Ectodermal cell (in vitro differentiated cells): ENCODE data around the gene SPHKAP.

Experiments used
- H3K27ac ChIP-seq: 2 replicates; pipeline ENCODE4 v1.7.0; 2013; ENCODE audit warnings: mild to moderate bottlenecking, low read depth, low read length; ENCODE audit not compliant: insufficient read depth, poor library complexity, severe bottlenecking
- H3K27me3 ChIP-seq: 2 replicates; pipeline ENCODE4 v1.7.0; 2013; ENCODE audit warnings: mild to moderate bottlenecking, low read length; ENCODE audit not compliant: insufficient read depth, control insufficient read depth, poor library complexity, severe bottlenecking
- H3K36me3 ChIP-seq: one replicate; pipeline ENCODE4 v1.7.0; 2013; ENCODE audit warnings: low read length; ENCODE audit not compliant: control insufficient read depth, insufficient read depth
- H3K4me1 ChIP-seq: one replicate; pipeline ENCODE4 v1.7.0; 2013; ENCODE audit warnings: low read length; ENCODE audit not compliant: control insufficient read depth, insufficient read depth
- H3K4me3 ChIP-seq: 2 replicates; pipeline ENCODE4 v1.7.0; 2013; ENCODE audit warnings: low read depth, low read length, control low read depth; ENCODE audit not compliant: insufficient read depth
- H3K9me3 ChIP-seq: 2 replicates; pipeline ENCODE4 v1.7.0; 2013; ENCODE audit warnings: mild to moderate bottlenecking, low read length, moderate library complexity; ENCODE audit not compliant: control insufficient read depth
- WGBS, 2 experiments: methylation state at CpG; one replicate each; pipeline ENCODE4 v1.1.7; 2013; ENCODE audit warnings: missing lambda C conversion rate in 2 of 2; 5-methylcytosine and 5-hydroxymethylcytosine counted together

The SPHKAP gene

DNA sequence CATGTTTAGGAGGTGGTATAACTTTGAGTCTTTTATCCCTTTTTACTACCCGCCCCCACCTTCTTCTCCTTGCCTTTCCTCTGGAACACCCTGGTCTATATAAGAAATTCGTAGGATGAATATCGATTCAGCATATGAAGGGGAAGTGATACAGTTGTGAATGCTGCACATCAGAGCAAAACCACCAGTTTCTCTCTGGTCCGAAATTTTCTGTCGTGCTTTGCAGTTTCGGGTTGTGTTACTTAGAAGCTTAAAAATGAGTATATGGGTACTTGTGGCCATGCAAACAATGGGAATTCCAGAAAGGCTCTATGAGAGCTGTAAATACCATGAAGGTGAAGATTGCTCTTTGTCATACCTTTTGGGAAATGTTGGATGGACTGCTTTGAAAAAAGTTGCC is 249.5 kb downstream of the SPHKAP start:
- whole genome bisulfite sequencing, 2 experiments = 93 to 96% methylated on average over 5 to 6 of the region's 6 CpGs

More for the DNA sequence above, 249.5 kb downstream of the SPHKAP start:
- Histone ChIP-seq H3K9me3 (no peaks in the 10 kb centered on the region), H3K4me3 (no peak overlapping the region), H3K27me3 (no peaks in the 10 kb centered on the region), H3K36me3 (no peaks in the 10 kb centered on the region), H3K27ac (no peak overlapping the region), H3K4me1 (no peaks in the 10 kb centered on the region)
